GM12878 (cell line): ENCODE data around the gene FN1. TPM values are rescaled to one million over a fixed set of nuclear protein-coding genes. Genes with fewer than 3 reads are reported as not detected.

Experiments
- ATAC-seq: fragments of 200-7000 bp; cut with Tn5 transposase; 3 replicates; pipeline ENCODE4 v1.9.1; 2020; ENCODE audit warnings: mild to moderate bottlenecking, moderate library complexity
- BruUV-seq: library from RNA; stranded (reverse); fragments of 400-500 nt; replicated peaks from 2 replicates; lab custom pipeline; 2021; lab: Mats Ljungman, UMichigan
- CTCF ChIA-PET: fragments of 300-600 bp; sonication (Branson Sonifier 250); formaldehyde crosslinking; extraction: SDS; loops from one replicate; lab custom pipeline; 2021; ENCODE audit warnings: inconsistent platforms; lab: Yijun Ruan, JAX
- POLR2A ChIA-PET: fragments of 350-600 bp; formaldehyde crosslinking; extraction: SDS; loops from one replicate; lab custom pipeline; 2021; ENCODE audit warnings: inconsistent platforms; lab: Charles Lee
- RAD21 ChIA-PET: fragments of 300-600 bp; sonication (Branson Sonifier 250); formaldehyde crosslinking; loops from one replicate; lab custom pipeline; 2023; ENCODE audit warnings: antibody characterized with exemption; ENCODE audit not compliant: unreplicated experiment; lab: Charles Lee
- SMC1A ChIA-PET: fragments of 300-600 bp; sonication (Branson Sonifier 250); formaldehyde crosslinking; loops from one replicate; lab custom pipeline; 2023; ENCODE audit not compliant: unreplicated experiment, uncharacterized antibody; lab: Charles Lee
- DNase-seq: peaks from one replicate; pipeline ENCODE4 v3.0.0-alpha.2; 2011; ENCODE audit warnings: low read depth, low spot score
- FAIRE-seq: peaks from 3 replicates; lab custom pipeline; 2011; peaks lifted over from hg19 to GRCh38; lab: Jason Lieb, UNC
- H2AFZ ChIP-seq: 2 replicates; pipeline ENCODE4 v1.6.0; 2011; ENCODE audit warnings: low read depth, low read length, control low read depth; ENCODE audit not compliant: control insufficient read depth
- H3K27ac ChIP-seq: 2 replicates; pipeline ENCODE4 v1.5.1; 2011; ENCODE audit warnings: control low read depth; ENCODE audit not compliant: control insufficient read depth, insufficient read depth
- H3K27me3 ChIP-seq, 2 experiments: replicated peaks in 1 of 2; 2 replicates each; pipeline versions ENCODE4 v1.6.0 to v1.6.1; 2011; ENCODE audit warnings: low read length in 1 of 2; ENCODE audit not compliant: control insufficient read depth in 2 of 2, insufficient read depth in 2 of 2
- H3K36me3 ChIP-seq, 2 experiments: 2 replicates each; pipeline ENCODE4 v1.5.1; 2011; ENCODE audit warnings: low read length in 1 of 2; ENCODE audit not compliant: control insufficient read depth in 2 of 2, insufficient read depth in 2 of 2
- H3K4me1 ChIP-seq: 2 replicates; pipeline ENCODE4 v1.6.1; 2011; ENCODE audit warnings: mild to moderate bottlenecking, low read length, moderate library complexity, mixed read lengths; ENCODE audit not compliant: control insufficient read depth, insufficient read depth
- H3K4me2 ChIP-seq: 2 replicates; pipeline ENCODE4 v1.6.0; 2011; ENCODE audit warnings: control low read depth; ENCODE audit not compliant: control insufficient read depth, insufficient read depth
- H3K4me3 ChIP-seq: fragments of 200-600 bp; sonication (generic); 2 replicates; pipeline ENCODE4 v1.5.1; 2016
- H3K79me2 ChIP-seq: 2 replicates; pipeline ENCODE4 v1.6.0; 2011; ENCODE audit warnings: low read length; ENCODE audit not compliant: control insufficient read depth, insufficient read depth
- H3K9ac ChIP-seq: 2 replicates; pipeline ENCODE4 v1.8.0; 2011; ENCODE audit warnings: low read length, control low read depth, mixed read lengths; ENCODE audit not compliant: control insufficient read depth, insufficient read depth
- H3K9me3 ChIP-seq: replicated peaks from 3 replicates; pipeline ENCODE4 v1.5.1; 2011; ENCODE audit warnings: mild to moderate bottlenecking, low read length; ENCODE audit not compliant: control insufficient read depth, insufficient read depth
- H4K20me1 ChIP-seq: 2 replicates; pipeline ENCODE4 v1.6.0; 2011; ENCODE audit not compliant: control insufficient read depth, insufficient read depth
- ATF7 ChIP-seq: fragments of 450-650 bp; IDR thresholded peaks from 2 replicates; pipeline ENCODE4 v1.6.1; 2016; ENCODE audit warnings: low read depth, mild to moderate bottlenecking
- BHLHE40 ChIP-seq, 2 experiments: fragments of 450-650 bp in 1 of 2; IDR thresholded peaks; 2 replicates each; pipeline ENCODE4 v1.6.1; 2011 to 2017; ENCODE audit warnings: low read depth in 2 of 2, borderline replicate concordance in 1 of 2, improper control_type of control experiment in 1 of 2, low read length in 1 of 2, mild to moderate bottlenecking in 1 of 2
- CBX5 ChIP-seq: sonication (generic); IDR thresholded peaks from 2 replicates; pipeline ENCODE4 v1.6.1; 2016; ENCODE audit warnings: low read depth, moderate library complexity, mild to moderate bottlenecking, inconsistent platforms
- CHD2 ChIP-seq: IDR thresholded peaks from 2 replicates; pipeline ENCODE4 v1.6.1; 2011; ENCODE audit warnings: low read depth, low read length, improper control_type of control experiment, borderline replicate concordance
- CREM ChIP-seq: IDR thresholded peaks from 2 replicates; pipeline ENCODE4 v1.6.1; 2014; ENCODE audit warnings: antibody characterized with exemption, low read depth
- GATAD2B ChIP-seq: fragments of 450-650 bp; conservative IDR thresholded peaks from 2 replicates; pipeline ENCODE4 v1.6.1; 2017; ENCODE audit warnings: low read depth, mild to moderate bottlenecking, moderate library complexity
- IKZF2 ChIP-seq, 2 experiments: fragments of 450-650 bp; IDR thresholded peaks; 2 replicates each; pipeline ENCODE4 v1.6.1; 2017; ENCODE audit warnings: mild to moderate bottlenecking in 2 of 2, moderate library complexity in 2 of 2
- MTA2 ChIP-seq: fragments of 450-650 bp; IDR thresholded peaks from 2 replicates; pipeline ENCODE4 v1.6.1; 2016; ENCODE audit warnings: low read depth, mild to moderate bottlenecking, moderate library complexity
- MXI1 ChIP-seq: fragments of 150-350 bp; IDR thresholded peaks from 2 replicates; pipeline ENCODE4 v1.6.1; 2011; ENCODE audit warnings: low read depth, mild to moderate bottlenecking, inconsistent platforms, low read length, improper control_type of control experiment
- NBN ChIP-seq: fragments of 450-650 bp; IDR thresholded peaks from 2 replicates; pipeline ENCODE4 v1.6.1; 2016
- PAX5 ChIP-seq: IDR thresholded peaks from 2 replicates; pipeline ENCODE4 v1.6.1; 2011; ENCODE audit warnings: low read depth, low read length, borderline replicate concordance
- SMAD5 ChIP-seq: IDR thresholded peaks from 2 replicates; pipeline ENCODE4 v1.6.1; 2016; ENCODE audit warnings: antibody characterized with exemption, low read depth
- TARDBP ChIP-seq: IDR thresholded peaks from 2 replicates; pipeline ENCODE4 v1.6.1; 2016; ENCODE audit warnings: borderline replicate concordance
- TCF12 ChIP-seq: IDR thresholded peaks from 2 replicates; pipeline ENCODE4 v1.6.1; 2011; ENCODE audit warnings: low read depth, mild to moderate bottlenecking, low read length
- WGBS: methylation state at CpG from one replicate; pipeline ENCODE4 v1.1.6; 2016; ENCODE audit warnings: low lambda C conversion rate; ENCODE audit not compliant: insufficient replicate concordance, insufficient coverage; ENCODE audit errors: missing lambda C conversion rate; 5-methylcytosine and 5-hydroxymethylcytosine counted together
- in situ Hi-C: fragments of 300-500 bp; cut with MboI; formaldehyde crosslinking; loops from 9 replicates; pipeline ENCODE4 v1.14.3; 2018; ENCODE audit warnings: mixed read lengths
- intact Hi-C: fragments of 100-400 bp; cut with micrococcal nuclease; formaldehyde crosslinking; loops from one replicate; pipeline ENCODE4 v1.14.2; 2022; ENCODE audit not compliant: unreplicated experiment
- polyA plus RNA-seq, 11 experiments: library from polyadenylated mRNA; depleted of rRNA in 4 of 11; unstranded in 6 of 11; stranded (reverse) in 5 of 11; fragments of >200 nt; fragmentation: Nextera tagmentation in 4 of 11; fragmentation: Illumina TruSeq in 1 of 11; extraction: Ambion mirVana in 4 of 11; extraction: Trizol in 1 of 11; gene quantifications; 1 replicate in 1 of 11; 2 replicates in 10 of 11; pipeline versions ENCODE4 v1.2.1 to v1.2.3, GENCODE V29; 2011 to 2016; ENCODE audit warnings: inconsistent platforms in 2 of 11, missing spikeins in 2 of 11, low read depth in 1 of 11
- total RNA-seq, 4 experiments: library from RNA; depleted of rRNA in 3 of 4; stranded (reverse); fragments of >200 nt in 3 of 4; fragmentation: Illumina TruSeq in 1 of 4; extraction: Trizol in 1 of 4; gene quantifications; 2 replicates each; pipeline versions ENCODE4 v1.2.1 to v1.2.3, GENCODE V29; 2013 to 2021
- TF ChIP-seq, protein P1 (sequence below): fragments of 450-650 bp; IDR thresholded peaks from 2 replicates; pipeline ENCODE4 v1.6.1; 2017; ENCODE audit warnings: low read depth, mild to moderate bottlenecking, moderate library complexity
- TF ChIP-seq, protein P2 (sequence below): fragments of 450-650 bp; IDR thresholded peaks from 2 replicates; pipeline ENCODE4 v1.6.1; 2017; ENCODE audit warnings: mild to moderate bottlenecking, moderate library complexity

FN1 gene
- total and polyA plus RNA-seq, 10 of the 15 experiments (the other 5 are each of a cell fraction or from before 2014, with no cell fraction given), result 0.60 to 9.4 (median 1.5) TPM

DNA sequence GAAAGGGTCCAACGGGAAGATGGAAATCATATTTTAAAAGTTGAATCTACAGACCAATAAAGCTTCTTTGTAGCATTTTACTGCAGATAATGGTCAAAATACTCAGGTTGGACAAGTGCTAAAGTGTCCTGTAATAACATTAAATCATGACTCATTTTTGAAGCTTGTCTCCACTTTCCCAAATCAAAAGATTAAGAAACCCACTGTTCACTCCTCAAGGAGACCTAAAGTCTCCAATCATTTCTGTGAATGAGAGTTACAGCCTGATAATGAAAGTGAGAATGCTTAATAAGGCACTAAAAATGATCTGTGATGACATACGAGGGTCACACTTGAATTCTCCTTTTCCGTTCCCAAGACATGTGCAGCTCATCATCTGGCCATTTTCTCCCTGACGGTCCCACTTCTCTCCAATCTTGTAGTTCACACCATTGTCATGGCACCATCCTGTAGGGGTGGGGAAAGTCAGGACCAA is 70.6 kb downstream of the FN1 start:
- in situ Hi-C loops (no loop called here), intact Hi-C loops (no loop called here)
- Histone ChIP-seq H3K79me2 (no peaks in the 10 kb centered on the region), H3K27me3 (no peaks in the 10 kb centered on the region), H3K36me3 (peaks cover 0 to 7% of the 10 kb centered on the region in 2 experiments; a peak in 3 of 4 replicates), H3K9me3 (no peaks in the 10 kb centered on the region), H3K9ac (no peak overlapping the region), H3K4me3 (no peak overlapping the region), H3K27ac (no peak overlapping the region), H4K20me1 (no peaks in the 10 kb centered on the region), H2AFZ (peak overlapping the region; percentile 10), H3K4me1 (0 out of 2 replicates have a peak, but pooled peaks cover 3% of the 10 kb centered on the region)
- SMC1A ChIA-PET, result interaction anchor here (1.3 to 1.8 kb wide), 3 partner anchors 27 to 548 kb away, joined by 3 to 5 read pairs (median 5); no protein-coding TSS in a partner anchor
- DNase-seq (peak; percentile 39), ATAC-seq (peak; percentile 88)
- 82% methylated on average over 4 of the region's 4 CpGs for WGBS
- POLR2A ChIA-PET, result interaction anchor here (1.3 kb wide), 1 partner anchor 43 kb away, joined by 3 read pairs; no protein-coding TSS in a partner anchor
- CTCF ChIA-PET, result interaction anchor here (0.9 to 1.6 kb wide), 4 partner anchors 8 to 566 kb away, joined by 3 to 4 read pairs (median 3); no protein-coding TSS in a partner anchor
- BruUV-seq, result no TSS peak
- TF ChIP-seq NBN (no peak), SMAD5 (no peak), CBX5 (no peak), MXI1 (no peak), GATAD2B (no peak), CREM (0 out of 2 replicates have a peak, but pooled peaks have one; percentile 17), CHD2 (no peak), MTA2 (peak; percentile 71; the same call in 1 of the 2 replicates), TARDBP (no peak), TCF12 (no peak), IKZF2 (IDR thresholded peaks at IDR 0.05) (peak; percentile 49 to 54; a peak in 2 of 4 replicates), PAX5 (0 out of 2 replicates have a peak, but pooled peaks have one; percentile 14), ATF7 (peak; percentile 51; the same call in 1 of the 2 replicates), BHLHE40 (IDR thresholded peaks at IDR 0.05; ENCODE audit: borderline replicate concordance in 1 of 2, low read depth in 2 of 2, low read length in 1 of 2) (peak in 1 of 2 experiments; percentile 57; a peak in 1 of 4 replicates)
- TF ChIP-seq, protein P1, sequence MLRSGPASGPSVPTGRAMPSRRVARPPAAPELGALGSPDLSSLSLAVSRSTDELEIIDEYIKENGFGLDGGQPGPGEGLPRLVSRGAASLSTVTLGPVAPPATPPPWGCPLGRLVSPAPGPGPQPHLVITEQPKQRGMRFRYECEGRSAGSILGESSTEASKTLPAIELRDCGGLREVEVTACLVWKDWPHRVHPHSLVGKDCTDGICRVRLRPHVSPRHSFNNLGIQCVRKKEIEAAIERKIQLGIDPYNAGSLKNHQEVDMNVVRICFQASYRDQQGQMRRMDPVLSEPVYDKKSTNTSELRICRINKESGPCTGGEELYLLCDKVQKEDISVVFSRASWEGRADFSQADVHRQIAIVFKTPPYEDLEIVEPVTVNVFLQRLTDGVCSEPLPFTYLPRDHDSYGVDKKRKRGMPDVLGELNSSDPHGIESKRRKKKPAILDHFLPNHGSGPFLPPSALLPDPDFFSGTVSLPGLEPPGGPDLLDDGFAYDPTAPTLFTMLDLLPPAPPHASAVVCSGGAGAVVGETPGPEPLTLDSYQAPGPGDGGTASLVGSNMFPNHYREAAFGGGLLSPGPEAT, result peak; percentile 55
- TF ChIP-seq, protein P2, sequence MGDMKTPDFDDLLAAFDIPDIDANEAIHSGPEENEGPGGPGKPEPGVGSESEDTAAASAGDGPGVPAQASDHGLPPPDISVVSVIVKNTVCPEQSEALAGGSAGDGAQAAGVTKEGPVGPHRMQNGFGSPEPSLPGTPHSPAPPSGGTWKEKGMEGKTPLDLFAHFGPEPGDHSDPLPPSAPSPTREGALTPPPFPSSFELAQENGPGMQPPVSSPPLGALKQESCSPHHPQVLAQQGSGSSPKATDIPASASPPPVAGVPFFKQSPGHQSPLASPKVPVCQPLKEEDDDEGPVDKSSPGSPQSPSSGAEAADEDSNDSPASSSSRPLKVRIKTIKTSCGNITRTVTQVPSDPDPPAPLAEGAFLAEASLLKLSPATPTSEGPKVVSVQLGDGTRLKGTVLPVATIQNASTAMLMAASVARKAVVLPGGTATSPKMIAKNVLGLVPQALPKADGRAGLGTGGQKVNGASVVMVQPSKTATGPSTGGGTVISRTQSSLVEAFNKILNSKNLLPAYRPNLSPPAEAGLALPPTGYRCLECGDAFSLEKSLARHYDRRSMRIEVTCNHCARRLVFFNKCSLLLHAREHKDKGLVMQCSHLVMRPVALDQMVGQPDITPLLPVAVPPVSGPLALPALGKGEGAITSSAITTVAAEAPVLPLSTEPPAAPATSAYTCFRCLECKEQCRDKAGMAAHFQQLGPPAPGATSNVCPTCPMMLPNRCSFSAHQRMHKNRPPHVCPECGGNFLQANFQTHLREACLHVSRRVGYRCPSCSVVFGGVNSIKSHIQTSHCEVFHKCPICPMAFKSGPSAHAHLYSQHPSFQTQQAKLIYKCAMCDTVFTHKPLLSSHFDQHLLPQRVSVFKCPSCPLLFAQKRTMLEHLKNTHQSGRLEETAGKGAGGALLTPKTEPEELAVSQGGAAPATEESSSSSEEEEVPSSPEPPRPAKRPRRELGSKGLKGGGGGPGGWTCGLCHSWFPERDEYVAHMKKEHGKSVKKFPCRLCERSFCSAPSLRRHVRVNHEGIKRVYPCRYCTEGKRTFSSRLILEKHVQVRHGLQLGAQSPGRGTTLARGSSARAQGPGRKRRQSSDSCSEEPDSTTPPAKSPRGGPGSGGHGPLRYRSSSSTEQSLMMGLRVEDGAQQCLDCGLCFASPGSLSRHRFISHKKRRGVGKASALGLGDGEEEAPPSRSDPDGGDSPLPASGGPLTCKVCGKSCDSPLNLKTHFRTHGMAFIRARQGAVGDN, result 0 out of 2 replicates have a peak, but pooled peaks have one; percentile 17
- TF ChIP-seq, all 136 proteins: peak for 8
- peak; percentile 62 for FAIRE-seq
- RAD21 ChIA-PET, result interaction anchor here (1.1 kb wide), 1 partner anchor 553 kb away, joined by 3 read pairs; no protein-coding TSS in a partner anchor
- no peak overlapping the region for H3K4me2 ChIP-seq
